HepG2 (cell line): ENCODE results near the gene TM6SF1. TPM values are rescaled to one million over a fixed set of nuclear protein-coding genes. Genes with fewer than 3 reads are reported as not detected.

Source experiments
- AGO2 ChIP-seq: fragments of 200-400 bp; formaldehyde crosslinking; optimal IDR thresholded peaks from 2 replicates; pipeline ENCODE3; 2017; ENCODE audit warnings: mild to moderate bottlenecking, low read depth, low read length, moderate library complexity
- CBX2 ChIP-seq, 2 experiments: fragments of 200-600 bp in 1 of 2; sonication (generic); formaldehyde crosslinking in 1 of 2; IDR thresholded peaks; 2 replicates each; pipeline versions ENCODE4 v1.7.0 to v1.8.1; 2018 to 2022; ENCODE audit warnings: low read depth in 2 of 2, low read length in 1 of 2, mild to moderate bottlenecking in 1 of 2, missing genetic modification reagents in 1 of 2
- HOXA7 ChIP-seq: sonication (generic); formaldehyde crosslinking; IDR thresholded peaks from 2 replicates; pipeline ENCODE4 v1.8.1; 2022; ENCODE audit warnings: mild to moderate bottlenecking, missing genetic modification reagents, moderate library complexity
- JUND ChIP-seq: sonication (generic); formaldehyde crosslinking; IDR thresholded peaks from 2 replicates; pipeline ENCODE4 v1.8.0; 2022; ENCODE audit warnings: mild to moderate bottlenecking, missing genetic modification reagents
- NR2C2 ChIP-seq: sonication (generic); formaldehyde crosslinking; IDR thresholded peaks from 2 replicates; pipeline ENCODE4 v1.4.0; 2020; ENCODE audit warnings: missing genetic modification reagents, mild to moderate bottlenecking, moderate library complexity, borderline replicate concordance
- PAXIP1 ChIP-seq: sonication (generic); formaldehyde crosslinking; conservative IDR thresholded peaks from 2 replicates; pipeline ENCODE4 v1.4.0; 2020; ENCODE audit warnings: mild to moderate bottlenecking, missing genetic modification reagents, moderate library complexity
- RBFOX2 ChIP-seq: fragments of 200-400 bp; formaldehyde crosslinking; IDR thresholded peaks from 2 replicates; pipeline ENCODE4 v1.6.1; 2017; ENCODE audit warnings: low read depth, mild to moderate bottlenecking, low read length
- TMF1 ChIP-seq: sonication (generic); formaldehyde crosslinking; IDR thresholded peaks from 2 replicates; pipeline ENCODE4 v1.8.1; 2022; ENCODE audit warnings: low read depth, missing genetic modification reagents
- ZC3H13 ChIP-seq: sonication (generic); formaldehyde crosslinking; IDR thresholded peaks from 2 replicates; pipeline ENCODE4 v1.8.1; 2023; ENCODE audit warnings: mild to moderate bottlenecking, missing genetic modification reagents, moderate library complexity
- ZFP36 ChIP-seq: fragments of 150-350 bp; IDR thresholded peaks from 2 replicates; pipeline ENCODE4 v1.6.1; 2018; ENCODE audit warnings: borderline replicate concordance, low read length, low read depth; ENCODE audit not compliant: partially characterized antibody
- ZMYM4 ChIP-seq: sonication (generic); formaldehyde crosslinking; IDR thresholded peaks from 2 replicates; pipeline ENCODE4 v1.8.1; 2023; ENCODE audit warnings: mild to moderate bottlenecking, missing genetic modification reagents
- ZNF576 ChIP-seq: sonication (generic); formaldehyde crosslinking; IDR thresholded peaks from 2 replicates; pipeline ENCODE4 v1.4.0; 2020; ENCODE audit warnings: mild to moderate bottlenecking, missing genetic modification reagents
- ZNF609 ChIP-seq: sonication (generic); formaldehyde crosslinking; IDR thresholded peaks from 2 replicates; pipeline ENCODE4 v1.4.0; 2020; ENCODE audit warnings: mild to moderate bottlenecking, missing genetic modification reagents, borderline replicate concordance
- ZNF768 ChIP-seq: sonication (generic); formaldehyde crosslinking; IDR thresholded peaks from 2 replicates; pipeline ENCODE4 v1.4.0; 2020; ENCODE audit warnings: missing genetic modification reagents
- ZNF780A ChIP-seq: sonication (generic); formaldehyde crosslinking; IDR thresholded peaks from 2 replicates; pipeline ENCODE4 v1.8.0; 2022; ENCODE audit warnings: mild to moderate bottlenecking, missing genetic modification reagents, moderate library complexity
- ZNF784 ChIP-seq: sonication (generic); formaldehyde crosslinking; IDR thresholded peaks from 2 replicates; pipeline ENCODE4 v1.5.1; 2020; ENCODE audit warnings: missing genetic modification reagents, mild to moderate bottlenecking, borderline replicate concordance
- polyA plus RNA-seq, 8 experiments: library from polyadenylated mRNA; depleted of rRNA in 3 of 8; stranded (reverse) in 7 of 8; unstranded in 1 of 8; fragments of >200 nt; fragmentation: Illumina TruSeq in 4 of 8; extraction: Trizol in 4 of 8; gene quantifications; 2 replicates each; pipeline versions ENCODE4 v1.2.1 to v1.2.3, GENCODE V29; 2011 to 2016; ENCODE audit warnings: low read depth in 4 of 8, missing spikeins in 1 of 8, mixed read lengths in 1 of 8; ENCODE audit not compliant: insufficient read depth in 1 of 8
- total RNA-seq, 5 experiments: library from RNA; depleted of rRNA; stranded (reverse); fragments of >200 nt; fragmentation: Illumina TruSeq; extraction: Trizol; gene quantifications; 2 replicates each; pipeline ENCODE4 v1.2.3, GENCODE V29; 2016; ENCODE audit warnings: low read depth in 1 of 5
- TF ChIP-seq, protein P1 (sequence below): sonication (generic); formaldehyde crosslinking; IDR thresholded peaks from 2 replicates; pipeline ENCODE4 v1.4.0; 2020; ENCODE audit warnings: mild to moderate bottlenecking, missing genetic modification reagents

Gene TM6SF1
- total and polyA plus RNA-seq, 2 of the 13 experiments (the other 11 are each of a cell fraction or from before 2014, with no cell fraction given) = not detected

DNA sequence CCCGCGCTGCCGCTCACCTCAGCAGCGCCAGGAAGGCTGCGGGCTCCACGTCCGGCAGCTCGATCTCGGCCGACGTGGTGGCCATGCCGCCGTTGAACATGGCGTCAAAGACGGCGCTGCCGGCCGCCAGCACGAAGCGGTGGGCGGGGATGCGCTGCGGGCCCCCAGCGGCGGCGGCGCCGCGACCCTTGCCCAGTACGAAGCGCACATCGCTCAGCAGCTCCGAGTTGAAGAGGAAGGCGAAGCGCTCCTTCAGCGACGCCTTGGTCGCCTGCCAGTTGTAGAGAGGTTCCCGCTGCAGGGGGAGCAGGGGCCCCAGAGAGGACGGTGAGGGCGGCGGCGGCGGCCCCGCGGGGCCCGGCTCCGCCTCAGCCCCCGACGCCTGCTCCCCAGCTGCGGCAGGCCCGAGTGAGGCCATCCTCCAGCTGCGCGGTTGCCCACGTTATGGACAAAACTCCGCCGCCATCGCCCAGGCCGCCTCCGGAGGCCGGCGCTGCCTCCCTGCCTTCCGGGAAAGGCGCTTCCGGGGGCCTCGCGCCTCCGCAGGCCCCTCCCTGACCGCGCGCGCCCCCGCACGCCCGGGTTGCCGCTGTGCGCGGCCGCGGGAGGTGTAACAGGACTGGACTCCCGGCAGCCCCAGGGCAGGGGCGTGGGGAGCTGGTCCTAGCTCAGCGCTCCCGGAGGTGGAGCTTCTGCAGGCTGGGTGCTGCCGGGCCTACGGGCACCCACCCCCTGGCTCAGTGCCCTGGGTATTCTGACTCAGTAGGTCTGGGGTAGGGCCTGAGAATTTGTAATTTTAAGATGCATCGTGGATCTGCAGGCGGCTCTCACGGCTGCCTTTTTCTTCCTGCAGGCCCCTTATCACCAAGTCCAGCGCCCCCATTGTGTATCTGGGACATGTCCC lies 40.5 kb upstream of the TM6SF1 start, which contains the start of gene BTBD1 (continued):
- TF ChIP-seq PAXIP1 (CRISPR knock-in tag) = peak; percentile 38; the same call in 1 of the 2 replicates
- TF ChIP-seq RBFOX2 = peak; percentile 98
- no peak for TF ChIP-seq CBX2 (IDR thresholded peaks at IDR 0.05; ENCODE audit: low read depth, low read length)
- TF ChIP-seq CBX2 (CRISPR knock-in tag; IDR thresholded peaks at IDR 0.05; ENCODE audit: low read depth) = no peak; the same call in 1 of the 2 replicates
- no peak for TF ChIP-seq ZNF609 (CRISPR knock-in tag)
- no peak for TF ChIP-seq ZNF576 (CRISPR knock-in tag)
- TF ChIP-seq HOXA7 (CRISPR knock-in tag) = no peak
- peak; percentile 64 for TF ChIP-seq ZNF768 (CRISPR knock-in tag)
- TF ChIP-seq ZMYM4 = peak; percentile 82; the same call in 1 of the 2 replicates
- no peak; the same call in 1 of the 2 replicates for TF ChIP-seq JUND (CRISPR knock-in tag)
- TF ChIP-seq AGO2 = peak; percentile 79
- TF ChIP-seq ZNF780A (CRISPR knock-in tag) = no peak
- peak; percentile 69; the same call in 1 of the 2 replicates for TF ChIP-seq ZNF784
- TF ChIP-seq NR2C2 (CRISPR knock-in tag) = peak; percentile 60; the same call in 1 of the 2 replicates
- TF ChIP-seq TMF1 (CRISPR knock-in tag) = no peak
- TF ChIP-seq, protein P1, sequence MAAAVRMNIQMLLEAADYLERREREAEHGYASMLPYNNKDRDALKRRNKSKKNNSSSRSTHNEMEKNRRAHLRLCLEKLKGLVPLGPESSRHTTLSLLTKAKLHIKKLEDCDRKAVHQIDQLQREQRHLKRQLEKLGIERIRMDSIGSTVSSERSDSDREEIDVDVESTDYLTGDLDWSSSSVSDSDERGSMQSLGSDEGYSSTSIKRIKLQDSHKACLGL (CRISPR knock-in tag) = no peak; the same call in 1 of the 2 replicates
- TF ChIP-seq ZFP36 = no peak
- 0 out of 2 replicates have a peak, but pooled peaks have one; percentile 29 for TF ChIP-seq ZC3H13 (CRISPR knock-in tag)
